H1 (cell line): ENCODE data around the gene SPG11. TPM values are rescaled to one million over a fixed set of nuclear protein-coding genes. Genes with fewer than 3 reads are reported as not detected.

ENCODE experiments used
- CTCF ChIA-PET: fragments of 300-600 bp; sonication (Branson Sonifier 250); formaldehyde crosslinking; loops from one replicate; lab custom pipeline; 2021; ENCODE audit not compliant: partially characterized antibody; lab: Charles Lee
- POLR2A ChIA-PET: fragments of 300-600 bp; sonication (Branson Sonifier 250); formaldehyde crosslinking; loops from one replicate; lab custom pipeline; 2021; ENCODE audit warnings: inconsistent platforms; ENCODE audit not compliant: partially characterized antibody; lab: Charles Lee
- DNase-seq, 2 experiments: peaks; one replicate each; pipeline versions ENCODE4 v3.0.0 to v3.0.0-alpha.2; 2010 to 2022; ENCODE audit warnings: low spot score in 2 of 2, low read depth in 1 of 2, mixed read lengths in 1 of 2
- FAIRE-seq: peaks from 2 replicates; lab custom pipeline; 2011; peaks lifted over from hg19 to GRCh38; lab: Jason Lieb, UNC
- H2AFZ ChIP-seq: 2 replicates; pipeline ENCODE4 v1.8.1; 2012; ENCODE audit warnings: low read length, inconsistent platforms
- H2AK5ac ChIP-seq: 2 replicates; pipeline ENCODE4 v1.6.1; 2013; ENCODE audit warnings: low read depth, low read length
- H2BK120ac ChIP-seq: replicated peaks from 2 replicates; pipeline ENCODE3; 2013; ENCODE audit warnings: low read depth, low read length, inconsistent platforms
- H2BK12ac ChIP-seq: 2 replicates; pipeline ENCODE4 v1.6.1; 2013; ENCODE audit warnings: low read depth, low read length
- H2BK15ac ChIP-seq: 2 replicates; pipeline ENCODE4 v1.6.1; 2013; ENCODE audit warnings: low read length
- H2BK20ac ChIP-seq: 2 replicates; pipeline ENCODE4 v1.6.1; 2013; ENCODE audit warnings: low read length
- H2BK5ac ChIP-seq: 2 replicates; pipeline ENCODE4 v1.6.1; 2013; ENCODE audit warnings: low read depth, low read length
- H3K14ac ChIP-seq: 2 replicates; pipeline ENCODE4 v1.6.1; 2013; ENCODE audit warnings: inconsistent platforms; ENCODE audit not compliant: insufficient read length
- H3K18ac ChIP-seq: 2 replicates; pipeline ENCODE4 v1.6.1; 2013; ENCODE audit warnings: low read length; ENCODE audit errors: extremely low read depth
- H3K23ac ChIP-seq: 2 replicates; pipeline ENCODE4 v1.6.1; 2013; ENCODE audit warnings: inconsistent platforms; ENCODE audit not compliant: insufficient read length
- H3K23me2 ChIP-seq: 2 replicates; pipeline ENCODE4 v1.6.1; 2013; ENCODE audit warnings: low read depth, low read length
- H3K27ac ChIP-seq: 2 replicates; pipeline ENCODE4 v1.6.1; 2011; ENCODE audit warnings: low read depth, low read length, inconsistent platforms
- H3K27me3 ChIP-seq, 4 experiments: replicated peaks in 1 of 4; 1 replicate in 1 of 4; 2 replicates in 3 of 4; pipeline versions ENCODE4 v1.6.1 to v1.8.1; 2011 to 2013; ENCODE audit warnings: low read length in 3 of 4, mild to moderate bottlenecking in 3 of 4, inconsistent platforms in 2 of 4, mixed read lengths in 2 of 4, moderate library complexity in 1 of 4; ENCODE audit not compliant: control insufficient read depth in 3 of 4, insufficient read depth in 3 of 4; ENCODE audit errors: extremely low read depth in 1 of 4
- H3K36me3 ChIP-seq, 4 experiments: 2 replicates each; pipeline versions ENCODE4 v1.6.1 to v1.8.1; 2011 to 2013; ENCODE audit warnings: mild to moderate bottlenecking in 4 of 4, low read length in 3 of 4, moderate library complexity in 2 of 4, control low read depth in 1 of 4, inconsistent platforms in 1 of 4; ENCODE audit not compliant: insufficient read depth in 4 of 4, control insufficient read depth in 2 of 4
- H3K4ac ChIP-seq: replicated peaks from 2 replicates; pipeline ENCODE3; 2013; ENCODE audit warnings: low read length, low read depth, mixed read lengths, inconsistent platforms; ENCODE audit not compliant: insufficient read length
- H3K4me1 ChIP-seq, 4 experiments: replicated peaks in 1 of 4; 1 replicate in 1 of 4; 2 replicates in 3 of 4; pipeline versions ENCODE4 v1.6.1 to v1.8.1; 2011 to 2013; ENCODE audit warnings: low read length in 3 of 4, inconsistent platforms in 2 of 4, mixed read lengths in 1 of 4; ENCODE audit not compliant: insufficient read depth in 4 of 4, control insufficient read depth in 3 of 4
- H3K4me2 ChIP-seq, 2 experiments: 2 replicates each; pipeline versions ENCODE4 v1.6.1 to v1.8.1; 2011 to 2013; ENCODE audit warnings: low read depth in 2 of 2, low read length in 2 of 2, control low read depth in 1 of 2, inconsistent platforms in 1 of 2, mild to moderate bottlenecking in 1 of 2; ENCODE audit not compliant: insufficient read depth in 1 of 2
- H3K4me3 ChIP-seq, 4 experiments: fragments of 200-600, 300-600 bp in 1 of 4; sonication (generic), shearing (Covaris generic), sonication (Bioruptor Twin) in 1 of 4; 2 replicates each; pipeline versions ENCODE4 v1.5.1 to v1.8.1; 2011 to 2016; ENCODE audit warnings: low read length in 4 of 4, low read depth in 3 of 4, control low read depth in 2 of 4, inconsistent platforms in 2 of 4, mild to moderate bottlenecking in 2 of 4, mixed read lengths in 1 of 4, moderate library complexity in 1 of 4; ENCODE audit not compliant: insufficient read depth in 2 of 4; ENCODE audit errors: extremely low read depth in 1 of 4
- H3K56ac ChIP-seq: replicated peaks from 2 replicates; pipeline ENCODE3; 2013; ENCODE audit warnings: low read depth, mild to moderate bottlenecking, mixed read lengths, low read length, inconsistent platforms; ENCODE audit not compliant: insufficient read length
- H3K79me1 ChIP-seq: 2 replicates; pipeline ENCODE4 v1.6.1; 2013; ENCODE audit warnings: low read depth, low read length, control low read depth
- H3K79me2 ChIP-seq, 2 experiments: 2 replicates each; pipeline versions ENCODE4 v1.6.1 to v1.8.1; 2012 to 2013; ENCODE audit warnings: low read length in 2 of 2, mild to moderate bottlenecking in 2 of 2, inconsistent platforms in 1 of 2; ENCODE audit not compliant: insufficient read depth in 2 of 2, control insufficient read depth in 1 of 2
- H3K9ac ChIP-seq, 4 experiments: replicated peaks in 1 of 4; 1 replicate in 1 of 4; 2 replicates in 3 of 4; pipeline versions ENCODE4 v1.6.1 to v1.8.1; 2011 to 2013; ENCODE audit warnings: low read depth in 3 of 4, low read length in 3 of 4, control low read depth in 2 of 4, mild to moderate bottlenecking in 2 of 4, moderate library complexity in 2 of 4, inconsistent platforms in 1 of 4; ENCODE audit errors: extremely low read depth in 1 of 4
- H3K9me3 ChIP-seq, 2 experiments: 2 replicates each; pipeline versions ENCODE4 v1.6.1 to v1.8.1; 2012 to 2013; ENCODE audit warnings: mild to moderate bottlenecking in 2 of 2, moderate library complexity in 2 of 2, control low read depth in 1 of 2, inconsistent platforms in 1 of 2, low read depth in 1 of 2, low read length in 1 of 2, mixed read lengths in 1 of 2; ENCODE audit not compliant: insufficient read depth in 2 of 2
- H4K20me1 ChIP-seq, 2 experiments: replicated peaks in 1 of 2; 2 replicates each; pipeline versions ENCODE3 to v1.8.1; 2011 to 2013; ENCODE audit warnings: inconsistent platforms in 2 of 2, low read length in 2 of 2, mild to moderate bottlenecking in 1 of 2; ENCODE audit not compliant: insufficient read depth in 2 of 2, control insufficient read depth in 1 of 2
- H4K5ac ChIP-seq: 2 replicates; pipeline ENCODE4 v1.6.1; 2013; ENCODE audit warnings: low read length, low read depth, mixed read lengths, inconsistent platforms; ENCODE audit not compliant: insufficient read length
- H4K8ac ChIP-seq: 2 replicates; pipeline ENCODE4 v1.8.0; 2013; ENCODE audit warnings: mild to moderate bottlenecking, moderate library complexity, low read length, inconsistent platforms; ENCODE audit not compliant: insufficient read depth; ENCODE audit errors: extremely low read depth
- H4K91ac ChIP-seq: replicated peaks from 2 replicates; pipeline ENCODE3; 2013; ENCODE audit warnings: low read length, mixed read lengths, inconsistent platforms; ENCODE audit not compliant: insufficient read length
- SIRT6 ChIP-seq: IDR thresholded peaks from one replicate; pipeline ENCODE4 v1.7.1; 2012; ENCODE audit warnings: low read length, inconsistent platforms
- WGBS, 2 experiments: shearing (Covaris generic) in 1 of 2; methylation state at CpG; one replicate each; pipeline versions ENCODE4 v1.1.6 to v1.1.7; 2013 to 2015; ENCODE audit warnings: low lambda C conversion rate in 2 of 2, mixed read lengths in 2 of 2, inconsistent platforms in 1 of 2, low coverage in 1 of 2, missing lambda C conversion rate in 1 of 2; ENCODE audit not compliant: insufficient replicate concordance in 2 of 2, insufficient coverage in 1 of 2, insufficient read length in 1 of 2; ENCODE audit errors: extremely low coverage in 1 of 2, missing lambda C conversion rate in 1 of 2; 5-methylcytosine and 5-hydroxymethylcytosine counted together
- polyA plus RNA-seq, 7 experiments: library from polyadenylated mRNA; depleted of rRNA in 3 of 7; stranded (reverse) in 5 of 7; unstranded in 2 of 7; fragments of >200 nt in 5 of 7; fragments of 200-250 nt in 2 of 7; gene quantifications; 1 replicate in 5 of 7; 2 replicates in 1 of 7; 4 replicates in 1 of 7; pipeline versions ENCODE4 v1.2.1 to v1.2.3, GENCODE V29; 2011 to 2013; ENCODE audit warnings: missing spikeins in 2 of 7, mixed read lengths in 2 of 7
- total RNA-seq: library from RNA; stranded (reverse); fragmentation: NEBNext Ultra II Directional; extraction: Animal tissue kit (Norgen Biotek cat#: 25700); gene quantifications from 2 replicates; pipeline ENCODE4 v1.2.1, GENCODE V29; 2021

The SPG11 gene
- total and polyA plus RNA-seq, 2 of the 8 experiments (the other 6 are each of a cell fraction or from before 2014, with no cell fraction given), result 37.1 to 38.6 TPM

DNA sequence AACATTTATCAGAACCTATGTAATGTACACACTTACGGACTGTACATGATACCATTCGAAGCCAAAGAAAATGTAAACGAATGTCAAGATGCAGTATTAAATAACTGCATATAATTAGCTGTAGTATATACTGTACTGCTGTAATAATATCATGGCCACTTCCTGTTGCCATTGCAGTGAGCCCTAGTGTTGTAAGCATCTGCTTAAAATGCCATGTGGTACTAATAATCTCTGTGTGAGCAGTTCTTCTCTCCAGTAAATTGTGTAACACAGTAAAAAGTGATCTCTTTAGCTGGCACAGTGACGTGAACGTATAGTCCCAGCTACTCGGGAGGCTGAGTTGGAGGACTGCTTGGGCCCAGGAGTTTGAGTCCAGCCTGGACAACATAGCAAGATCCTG is 8.6 kb downstream of the SPG11 start:
- Histone ChIP-seq H3K4me2 (no peak overlapping the region), H3K23ac (no peak overlapping the region), H4K8ac (no peak overlapping the region), H3K14ac (no peak overlapping the region), H2BK15ac (no peak overlapping the region), H3K23me2 (no peaks in the 10 kb centered on the region), H3K56ac (no peak overlapping the region), H2BK5ac (no peak overlapping the region), H2AFZ (no peak overlapping the region), H3K36me3 (peaks cover 2 to 47% (median 28%) of the 10 kb centered on the region in 4 experiments; a peak in 7 of 8 replicates), H3K27me3 (no peaks in the 10 kb centered on the region), H2BK12ac (no peak overlapping the region), H3K79me1 (no peaks in the 10 kb centered on the region), H2AK5ac (no peak overlapping the region), H2BK120ac (no peak overlapping the region), H2BK20ac (no peak overlapping the region), H3K27ac (no peak overlapping the region), H3K4me1 (no peaks in the 10 kb centered on the region), H3K18ac (no peak overlapping the region), H3K4ac (no peak overlapping the region), H4K5ac (no peak overlapping the region), H3K4me3 (no peak overlapping the region), H4K20me1 (no peaks in the 10 kb centered on the region), H3K9ac (no peak overlapping the region), H3K9me3 (no peaks in the 10 kb centered on the region), H3K79me2 (no peaks in the 10 kb centered on the region), H4K91ac (no peak overlapping the region)
- DNase-seq, result no peak
- no peak for FAIRE-seq
- 94% methylated on average over 6 of the region's 6 CpGs; no CpG with 5 or more reads in 1 of the 2 experiments for WGBS, 2 experiments
- ChIA-PET POLR2A (no interaction called here), CTCF (interaction anchor here (1.0 to 1.6 kb wide), 2 partner anchors 12 to 76 kb away, joined by 3 to 4 read pairs; no protein-coding TSS in a partner anchor)
- no peak for TF ChIP-seq SIRT6
- TF ChIP-seq, all 59 proteins: peak for 0
